ENCODE measurements around the gene CENPS. TPM values are rescaled to one million over a fixed set of nuclear protein-coding genes. Genes with fewer than 3 reads are reported as not detected.

Gene CENPS
- total and polyA plus RNA-seq, 2 donors (not counting 1 experiment from before 2014, with no cell fraction given): 3.1 to 10.9 TPM

DNA sequence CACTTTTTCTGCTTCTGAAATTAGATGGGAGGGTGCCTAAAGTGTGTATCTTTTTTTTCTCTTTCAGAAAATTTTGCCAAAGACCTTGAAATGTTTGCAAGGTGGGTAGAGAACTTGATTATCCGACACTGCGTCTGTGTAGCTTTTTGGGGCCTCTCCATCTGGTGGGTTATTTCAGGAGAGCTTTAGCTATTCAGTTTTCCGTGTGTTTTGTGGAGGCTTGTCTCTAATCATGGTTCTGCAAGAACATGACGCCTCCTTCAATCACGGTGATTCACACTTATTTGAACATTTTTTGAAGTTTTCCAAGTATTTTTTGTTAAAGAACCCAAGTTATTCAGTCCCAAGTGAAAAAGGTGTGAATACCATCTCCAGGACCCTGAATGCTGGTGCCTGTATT lies 4.4 kb downstream of the CENPS start:
- Mint-ChIP-seq H3K27me3 (no peaks in the 10 kb centered on the region), H3K9me3 (ENCODE audit: insufficient read depth) (no peaks in the 10 kb centered on the region), H3K4me1 (peaks cover 25% of the 10 kb centered on the region), H3K4me3 (no peak overlapping the region), H3K27ac (no peak overlapping the region)
- no peak overlapping the region for H3K4me3 ChIP-seq (ENCODE audit: control extremely low read depth in 1 of 5, extremely low read depth in 1 of 5, insufficient read depth in 1 of 5, low read depth in 2 of 5, low read length in 4 of 5)
- no peak overlapping the region for H3K4me2 ChIP-seq (replicated peaks; ENCODE audit: low read depth, low read length, poor library complexity, severe bottlenecking)
- DNase-seq: no peak
- H3K79me2 ChIP-seq (ENCODE audit: control insufficient read depth, insufficient read depth, low read length): peaks cover 10% of the 10 kb centered on the region
- ATAC-seq (ENCODE audit: low read depth): no peak
- intact Hi-C loops (cut with micrococcal nuclease): no loop called here
- no peak overlapping the region for H3K9ac ChIP-seq (ENCODE audit: low read length)
- H3K9me3 ChIP-seq (ENCODE audit: control extremely low read depth in 1 of 3, control insufficient read depth in 2 of 3, insufficient read depth in 1 of 3, low read length in 2 of 3): peaks cover 0 to 3% (median 0%) of the 10 kb centered on the region in 3 donors
- H3K27ac ChIP-seq (ENCODE audit: low read length in 2 of 2): no peak overlapping the region
- H2AFZ ChIP-seq (ENCODE audit: insufficient read depth, low read depth, low read length, poor library complexity, severe bottlenecking): no peak overlapping the region
- H3K36me3 ChIP-seq (replicated peaks in 1 of 2; ENCODE audit: control extremely low read depth in 1 of 2, control insufficient read depth in 1 of 2, extremely low read depth in 1 of 2, insufficient read depth in 2 of 2, low read length in 1 of 2): no peaks in the 10 kb centered on the region
- TF ChIP-seq, protein P1, sequence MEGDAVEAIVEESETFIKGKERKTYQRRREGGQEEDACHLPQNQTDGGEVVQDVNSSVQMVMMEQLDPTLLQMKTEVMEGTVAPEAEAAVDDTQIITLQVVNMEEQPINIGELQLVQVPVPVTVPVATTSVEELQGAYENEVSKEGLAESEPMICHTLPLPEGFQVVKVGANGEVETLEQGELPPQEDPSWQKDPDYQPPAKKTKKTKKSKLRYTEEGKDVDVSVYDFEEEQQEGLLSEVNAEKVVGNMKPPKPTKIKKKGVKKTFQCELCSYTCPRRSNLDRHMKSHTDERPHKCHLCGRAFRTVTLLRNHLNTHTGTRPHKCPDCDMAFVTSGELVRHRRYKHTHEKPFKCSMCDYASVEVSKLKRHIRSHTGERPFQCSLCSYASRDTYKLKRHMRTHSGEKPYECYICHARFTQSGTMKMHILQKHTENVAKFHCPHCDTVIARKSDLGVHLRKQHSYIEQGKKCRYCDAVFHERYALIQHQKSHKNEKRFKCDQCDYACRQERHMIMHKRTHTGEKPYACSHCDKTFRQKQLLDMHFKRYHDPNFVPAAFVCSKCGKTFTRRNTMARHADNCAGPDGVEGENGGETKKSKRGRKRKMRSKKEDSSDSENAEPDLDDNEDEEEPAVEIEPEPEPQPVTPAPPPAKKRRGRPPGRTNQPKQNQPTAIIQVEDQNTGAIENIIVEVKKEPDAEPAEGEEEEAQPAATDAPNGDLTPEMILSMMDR (IDR thresholded peaks at IDR 0.05): no peak
- no peak for TF ChIP-seq EZH2 (IDR thresholded peaks at IDR 0.05; ENCODE audit: borderline replicate concordance, insufficient read depth, low read depth, low read length, poor library complexity, severe bottlenecking)
- peaks cover 11 to 23% of the 10 kb centered on the region in 2 donors for H3K4me1 ChIP-seq (ENCODE audit: control insufficient read depth in 2 of 2, insufficient read depth in 2 of 2, low read length in 2 of 2)
- no peaks in the 10 kb centered on the region for H3K27me3 ChIP-seq (replicated peaks in 1 of 4; ENCODE audit: control extremely low read depth in 1 of 4, control insufficient read depth in 3 of 4, insufficient read depth in 4 of 4, low read length in 3 of 4)
- no peaks in the 10 kb centered on the region for H4K20me1 ChIP-seq (ENCODE audit: control insufficient read depth, insufficient read depth, low read length, poor library complexity, severe bottlenecking)
- ChIA-PET CTCF (interaction anchor here (1.7 kb wide), 1 partner anchor 60 kb away, joined by 6 read pairs; no protein-coding TSS in a partner anchor), POLR2A (interaction anchor here (0.6 kb wide), 1 partner anchor 518 kb away, joined by 6 read pairs; no protein-coding TSS in a partner anchor)
- no CpG with 5 or more reads among the region's 5 CpGs for WGBS (ENCODE audit: insufficient coverage)

DNA sequence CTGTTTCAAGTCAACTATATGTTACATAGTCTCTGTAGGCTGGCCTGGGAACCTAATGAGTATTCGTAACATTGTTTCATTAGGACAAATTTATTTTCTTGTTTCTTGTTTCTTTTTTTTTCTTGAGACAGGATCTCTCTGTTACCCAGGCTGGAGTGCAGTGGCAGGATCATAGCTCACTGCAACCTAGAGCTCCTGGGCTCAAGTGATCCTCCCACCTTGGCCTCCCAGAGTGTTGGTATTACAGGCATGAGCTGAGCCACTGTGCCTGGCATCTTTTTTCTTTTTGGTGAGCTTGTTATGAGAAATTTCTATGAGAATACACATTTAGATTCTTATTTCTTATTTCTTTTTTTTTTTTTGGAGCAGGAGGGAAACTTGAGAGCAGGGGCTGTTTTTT lies 6.8 kb downstream of the CENPS start:
- ChIA-PET CTCF (interaction anchor here (0.6 to 1.2 kb wide), 2 partner anchors 12 to 74 kb away, joined by 3 read pairs; no protein-coding TSS in a partner anchor), POLR2A (no interaction called here)
- ATAC-seq (ENCODE audit: low read depth) (no peak), DNase-seq (no peak)
- Mint-ChIP-seq H3K4me3 (no peak overlapping the region), H3K4me1 (peaks cover 10% of the 10 kb centered on the region), H3K9me3 (ENCODE audit: insufficient read depth) (no peaks in the 10 kb centered on the region), H3K27me3 (no peaks in the 10 kb centered on the region), H3K27ac (no peak overlapping the region)
- Histone ChIP-seq H3K79me2 (ENCODE audit: control insufficient read depth, insufficient read depth, low read length) (no peaks in the 10 kb centered on the region), H3K9ac (ENCODE audit: low read length) (no peak overlapping the region), H3K4me2 (replicated peaks; ENCODE audit: low read depth, low read length, poor library complexity, severe bottlenecking) (no peak overlapping the region), H3K9me3 (ENCODE audit: control extremely low read depth in 1 of 3, control insufficient read depth in 2 of 3, insufficient read depth in 1 of 3, low read length in 2 of 3) (no peaks in the 10 kb centered on the region), H3K36me3 (replicated peaks in 1 of 2; ENCODE audit: control extremely low read depth in 1 of 2, control insufficient read depth in 1 of 2, extremely low read depth in 1 of 2, insufficient read depth in 2 of 2, low read length in 1 of 2) (peaks cover 0 to 3% of the 10 kb centered on the region in 2 experiments), H3K4me3 (ENCODE audit: control extremely low read depth in 1 of 5, extremely low read depth in 1 of 5, insufficient read depth in 1 of 5, low read depth in 2 of 5, low read length in 4 of 5) (no peak overlapping the region), H2AFZ (ENCODE audit: insufficient read depth, low read depth, low read length, poor library complexity, severe bottlenecking) (no peak overlapping the region), H3K27me3 (replicated peaks in 1 of 4; ENCODE audit: control extremely low read depth in 1 of 4, control insufficient read depth in 3 of 4, insufficient read depth in 4 of 4, low read length in 3 of 4) (no peaks in the 10 kb centered on the region), H3K27ac (ENCODE audit: low read length in 2 of 2) (no peak overlapping the region), H4K20me1 (ENCODE audit: control insufficient read depth, insufficient read depth, low read length, poor library complexity, severe bottlenecking) (no peaks in the 10 kb centered on the region), H3K4me1 (ENCODE audit: control insufficient read depth in 2 of 2, insufficient read depth in 2 of 2, low read length in 2 of 2) (peaks cover 0 to 8% of the 10 kb centered on the region in 2 donors)
- TF ChIP-seq, protein P1 (IDR thresholded peaks at IDR 0.05): no peak
- no peak for TF ChIP-seq EZH2 (IDR thresholded peaks at IDR 0.05; ENCODE audit: borderline replicate concordance, insufficient read depth, low read depth, low read length, poor library complexity, severe bottlenecking)
- no CpG with 5 or more reads among the region's 1 CpG for WGBS (ENCODE audit: insufficient coverage)
- intact Hi-C loops (cut with micrococcal nuclease): no loop called here

Data from B cell (primary cell).